ENCODE measurements around the gene LDB3.

The LDB3 gene

GRCh38 chr10:86688398-86688921 is 20.1 kb downstream of the LDB3 start:
- DNase-seq = peak; percentile 60

- DNase-seq = no peak
Measured at GRCh38 chr10:86689146-86689545, 20.8 kb downstream of the LDB3 start.

- DNase-seq = no peak
Measured at GRCh38 chr10:86690231-86690630, 21.9 kb downstream of the LDB3 start.

GRCh38 chr10:86690657-86691084 is 22.4 kb downstream of the LDB3 start:
- DNase-seq = no peak

GRCh38 chr10:86691333-86692022 is 23.2 kb downstream of the LDB3 start:
- DNase-seq = no peak

- no peak for DNase-seq
Measured at GRCh38 chr10:86692023-86692514, 23.8 kb downstream of the LDB3 start.

- DNase-seq = no peak
Measured at GRCh38 chr10:86692664-86693063, 24.4 kb downstream of the LDB3 start.

- DNase-seq = no peak
Measured at GRCh38 chr10:86693275-86693674, 25.0 kb downstream of the LDB3 start.

GRCh38 chr10:86693721-86694369 is 25.5 kb downstream of the LDB3 start:
- peak; percentile 19 for DNase-seq

GRCh38 chr10:86698207-86698940 is 30.1 kb downstream of the LDB3 start:
- no peak for DNase-seq

- DNase-seq = no peak
Measured at GRCh38 chr10:86699125-86699524, 30.8 kb downstream of the LDB3 start.

GRCh38 chr10:86699541-86699940 is 31.2 kb downstream of the LDB3 start:
- DNase-seq = no peak

GRCh38 chr10:86699991-86700840 is 31.9 kb downstream of the LDB3 start:
- no peak for DNase-seq

GRCh38 chr10:86700851-86701617 is 32.7 kb downstream of the LDB3 start:
- DNase-seq = no peak

- DNase-seq = no peak
Measured at GRCh38 chr10:86703176-86703575, 34.9 kb downstream of the LDB3 start.

- no peak for DNase-seq
Measured at GRCh38 chr10:86705139-86705538, 36.8 kb downstream of the LDB3 start.

GRCh38 chr10:86705905-86706304 is 37.6 kb downstream of the LDB3 start:
- DNase-seq = no peak

GRCh38 chr10:86706401-86706841 is 38.1 kb downstream of the LDB3 start:
- DNase-seq = no peak

- no peak for DNase-seq
Measured at GRCh38 chr10:86706977-86707376, 38.7 kb downstream of the LDB3 start.

- no peak for DNase-seq
Measured at GRCh38 chr10:86707505-86707904, 39.2 kb downstream of the LDB3 start.

GRCh38 chr10:86708068-86708782 is 39.9 kb downstream of the LDB3 start:
- no peak for DNase-seq

Measured in inflammatory macrophage treated with lipopolysaccharide for 4 hours (primary cell).